HEK293 (cell line): Measurements from ENCODE around the gene ATP8A1.

Experiments
- CTCF ChIA-PET: fragments of 350-600 bp; formaldehyde crosslinking; extraction: SDS; loops from one replicate; lab custom pipeline; 2021; ENCODE audit warnings: antibody characterized with exemption; lab: Yijun Ruan, JAX
- POLR2A ChIA-PET: fragments of 300-600 bp; formaldehyde crosslinking; extraction: SDS; loops from one replicate; lab custom pipeline; 2020; ENCODE audit warnings: antibody characterized with exemption, inconsistent platforms; lab: Yijun Ruan, JAX
- H3K27ac ChIP-seq: fragments of 200-500 bp; sonication (Bioruptor generic); 2 replicates; pipeline ENCODE4 v1.5.1; 2014; ENCODE audit warnings: low read depth, low read length, control low read depth, inconsistent platforms; ENCODE audit errors: extremely low read depth
- H3K36me3 ChIP-seq, 2 experiments: fragments of 200-500 bp in 1 of 2; sonication (Bioruptor generic) in 1 of 2; 1 replicate in 1 of 2; 2 replicates in 1 of 2; pipeline ENCODE4 v1.5.1; 2014 to 2017; ENCODE audit warnings: inconsistent platforms in 2 of 2, low read length in 2 of 2; ENCODE audit not compliant: control insufficient read depth in 2 of 2, insufficient read depth in 1 of 2
- H3K4me1 ChIP-seq: fragments of 200-500 bp; sonication (Bioruptor generic); 2 replicates; pipeline ENCODE4 v1.5.1; 2014; ENCODE audit warnings: mild to moderate bottlenecking, low read length, inconsistent platforms; ENCODE audit not compliant: control insufficient read depth, insufficient read depth
- H3K4me3 ChIP-seq: 2 replicates; pipeline ENCODE4 v1.5.1; 2011; ENCODE audit warnings: low read depth, mild to moderate bottlenecking, control low read depth, low read length, moderate library complexity
- H3K9me3 ChIP-seq: fragments of 200-500 bp; sonication (Bioruptor generic); 2 replicates; pipeline ENCODE4 v1.5.1; 2014; ENCODE audit warnings: low read depth, low read length, inconsistent platforms; ENCODE audit not compliant: control insufficient read depth, insufficient read depth
- GLIS1 ChIP-seq: fragments of 450-650 bp; formaldehyde crosslinking; IDR thresholded peaks from 2 replicates; pipeline ENCODE4 v1.5.1; 2016; ENCODE audit warnings: missing biosample characterization, missing genetic modification characterization
- KLF10 ChIP-seq: fragments of 450-650 bp; IDR thresholded peaks from 2 replicates; pipeline ENCODE4 v1.5.1; 2018; ENCODE audit warnings: missing biosample characterization, mild to moderate bottlenecking, missing genetic modification characterization
- KLF9 ChIP-seq: fragments of 450-650 bp; formaldehyde crosslinking; IDR thresholded peaks from 2 replicates; pipeline ENCODE4 v1.5.1; 2016; ENCODE audit warnings: missing biosample characterization, missing genetic modification characterization, low read depth
- OSR2 ChIP-seq: fragments of 450-650 bp; formaldehyde crosslinking; IDR thresholded peaks from 2 replicates; pipeline ENCODE4 v1.5.1; 2016; ENCODE audit warnings: missing biosample characterization, missing genetic modification characterization
- ZEB2 ChIP-seq: fragments of 450-650 bp; formaldehyde crosslinking; IDR thresholded peaks from 2 replicates; pipeline ENCODE4 v1.5.1; 2016; ENCODE audit warnings: missing biosample characterization, missing genetic modification characterization
- ZFHX2 ChIP-seq: fragments of 450-650 bp; formaldehyde crosslinking; conservative IDR thresholded peaks from 2 replicates; pipeline ENCODE4 v1.5.1; 2016; ENCODE audit warnings: missing biosample characterization, missing genetic modification characterization
- ZNF114 ChIP-seq: fragments of 450-650 bp; formaldehyde crosslinking; IDR thresholded peaks from 2 replicates; pipeline ENCODE4 v1.5.0; 2017; ENCODE audit warnings: missing biosample characterization, missing genetic modification characterization
- ZNF248 ChIP-seq: fragments of 450-650 bp; formaldehyde crosslinking; IDR thresholded peaks from 2 replicates; pipeline ENCODE4 v1.5.1; 2017; ENCODE audit warnings: missing biosample characterization, missing genetic modification characterization
- ZNF394 ChIP-seq: fragments of 450-650 bp; formaldehyde crosslinking; IDR thresholded peaks from 2 replicates; pipeline ENCODE4 v1.5.1; 2016; ENCODE audit warnings: missing biosample characterization, missing genetic modification characterization, mild to moderate bottlenecking, moderate library complexity, borderline replicate concordance
- ZNF610 ChIP-seq: fragments of 450-650 bp; formaldehyde crosslinking; IDR thresholded peaks from 2 replicates; pipeline ENCODE4 v1.5.1; 2016; ENCODE audit warnings: missing biosample characterization, missing genetic modification characterization, borderline replicate concordance
- ZNF670 ChIP-seq: fragments of 450-650 bp; formaldehyde crosslinking; IDR thresholded peaks from 2 replicates; pipeline ENCODE4 v1.5.1; 2016; ENCODE audit warnings: missing biosample characterization, missing genetic modification characterization, low read depth
- ZNF776 ChIP-seq: fragments of 450-650 bp; formaldehyde crosslinking; IDR thresholded peaks from 2 replicates; pipeline ENCODE4 v1.5.0; 2017; ENCODE audit warnings: missing biosample characterization, missing genetic modification characterization, borderline replicate concordance
- ZXDB ChIP-seq: fragments of 450-650 bp; formaldehyde crosslinking; IDR thresholded peaks from 2 replicates; pipeline ENCODE4 v1.5.1; 2016; ENCODE audit warnings: missing biosample characterization, missing genetic modification characterization
- TF ChIP-seq, protein P1 (sequence below): fragments of 450-650 bp; formaldehyde crosslinking; IDR thresholded peaks from 2 replicates; pipeline ENCODE4 v1.5.1; 2016; ENCODE audit warnings: missing biosample characterization, missing genetic modification characterization
- TF ChIP-seq, protein P2 (sequence below): fragments of 450-650 bp; formaldehyde crosslinking; IDR thresholded peaks from 2 replicates; pipeline ENCODE4 v1.5.1; 2016; ENCODE audit warnings: missing biosample characterization, missing genetic modification characterization
- TF ChIP-seq, protein P3 (sequence below): fragments of 450-650 bp; formaldehyde crosslinking; IDR thresholded peaks from 2 replicates; pipeline ENCODE4 v1.5.1; 2016; ENCODE audit warnings: missing biosample characterization, missing genetic modification characterization
- TF ChIP-seq, protein P4 (sequence below): fragments of 450-650 bp; formaldehyde crosslinking; IDR thresholded peaks from 2 replicates; pipeline ENCODE4 v1.5.1; 2016; ENCODE audit warnings: missing biosample characterization, missing genetic modification characterization
- TF ChIP-seq, protein P5 (sequence below): fragments of 450-650 bp; formaldehyde crosslinking; IDR thresholded peaks from 2 replicates; pipeline ENCODE4; 2016; ENCODE audit warnings: missing biosample characterization, missing genetic modification characterization

ATP8A1 gene

DNA sequence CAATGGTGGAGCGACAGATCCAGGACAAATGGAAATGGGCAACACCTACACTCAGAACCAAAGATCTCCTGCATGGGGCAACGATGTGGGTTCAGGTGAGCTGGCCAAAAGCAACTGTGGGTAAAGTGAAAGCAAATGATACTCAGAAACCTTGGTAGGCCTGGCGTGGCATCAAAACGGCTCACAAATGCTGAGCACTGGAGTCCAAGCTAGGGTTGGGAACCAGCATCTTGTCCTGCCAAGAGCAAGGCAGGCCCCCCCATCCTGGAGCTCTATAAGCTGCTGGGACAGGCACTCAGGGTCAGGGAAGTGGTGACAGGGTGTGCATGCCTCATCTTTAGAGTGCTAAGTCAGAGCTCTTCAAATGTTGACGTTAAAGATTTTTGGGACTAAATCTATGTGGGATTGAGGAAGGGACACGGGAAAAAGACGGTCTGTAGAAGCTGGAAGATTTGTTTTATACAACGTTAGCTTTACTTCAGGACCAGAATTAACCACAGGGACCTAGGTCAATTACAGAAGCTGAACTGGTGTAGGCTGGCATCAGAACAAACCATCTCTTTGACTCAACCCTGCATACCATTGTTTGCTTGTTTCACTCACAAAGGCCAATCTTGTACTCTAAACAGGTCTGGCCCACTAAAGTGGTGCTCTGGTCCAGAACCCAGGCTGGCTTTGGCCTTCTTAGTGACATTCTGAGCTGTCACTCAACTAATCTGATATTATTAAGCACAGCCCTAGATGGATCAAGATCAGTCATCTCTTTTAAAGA, 10.7 kb downstream of the ATP8A1 start:
- ChIA-PET POLR2A (no interaction called here), CTCF (interaction anchor here (0.6 to 0.9 kb wide), 2 partner anchors 14 to 17 kb away, joined by 3 read pairs; no protein-coding TSS in a partner anchor)
- H3K4me3 ChIP-seq = no peak overlapping the region
- TF ChIP-seq KLF10 = no peak
- no peak for TF ChIP-seq ZNF114
- TF ChIP-seq, protein P1, sequence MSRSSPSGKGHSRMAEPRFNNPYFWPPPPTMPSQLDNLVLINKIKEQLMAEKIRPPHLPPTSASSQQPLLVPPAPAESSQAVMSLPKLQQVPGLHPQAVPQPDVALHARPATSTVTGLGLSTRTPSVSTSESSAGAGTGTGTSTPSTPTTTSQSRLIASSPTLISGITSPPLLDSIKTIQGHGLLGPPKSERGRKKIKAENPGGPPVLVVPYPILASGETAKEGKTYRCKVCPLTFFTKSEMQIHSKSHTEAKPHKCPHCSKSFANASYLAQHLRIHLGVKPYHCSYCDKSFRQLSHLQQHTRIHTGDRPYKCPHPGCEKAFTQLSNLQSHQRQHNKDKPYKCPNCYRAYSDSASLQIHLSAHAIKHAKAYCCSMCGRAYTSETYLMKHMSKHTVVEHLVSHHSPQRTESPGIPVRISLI (tag by site-specific recombination) = no peak
- TF ChIP-seq, protein P2, sequence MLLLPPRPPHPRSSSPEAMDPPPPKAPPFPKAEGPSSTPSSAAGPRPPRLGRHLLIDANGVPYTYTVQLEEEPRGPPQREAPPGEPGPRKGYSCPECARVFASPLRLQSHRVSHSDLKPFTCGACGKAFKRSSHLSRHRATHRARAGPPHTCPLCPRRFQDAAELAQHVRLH (tag by site-specific recombination) = no peak
- TF ChIP-seq ZFHX2 = no peak
- TF ChIP-seq ZXDB (tag by site-specific recombination) = no peak
- no peak overlapping the region for H3K27ac ChIP-seq
- no peaks in the 10 kb centered on the region for H3K9me3 ChIP-seq
- H3K4me1 ChIP-seq = peaks cover 5% of the 10 kb centered on the region; the same call in 1 of the 2 replicates
- H3K36me3 ChIP-seq = no peaks in the 10 kb centered on the region

DNA sequence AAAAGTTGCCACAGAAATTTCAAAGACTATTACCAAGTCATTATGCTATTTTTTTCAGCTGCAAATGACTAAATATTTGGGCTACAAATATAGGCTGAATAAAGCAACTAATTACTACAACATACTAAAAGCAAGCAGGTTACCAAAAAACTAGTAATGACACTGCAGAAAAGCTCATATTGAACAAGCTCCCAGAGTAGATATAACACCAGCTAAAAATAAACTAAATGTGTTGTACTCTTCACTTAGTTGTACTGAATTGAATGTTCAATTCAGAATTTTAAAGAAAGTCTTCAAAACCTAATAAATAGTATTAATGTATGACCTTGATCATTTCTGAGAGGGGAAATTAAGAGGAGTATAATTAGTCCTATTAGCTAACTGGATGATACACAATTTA, 12.0 kb downstream of the ATP8A1 start:
- ChIA-PET POLR2A (no interaction called here), CTCF (interaction anchor here (0.8 to 1.2 kb wide), 3 partner anchors 11 to 172 kb away, joined by 3 to 4 read pairs (median 3); no protein-coding TSS in a partner anchor)
- Histone ChIP-seq H3K4me3 (no peak overlapping the region), H3K36me3 (no peaks in the 10 kb centered on the region), H3K27ac (no peak overlapping the region), H3K9me3 (no peaks in the 10 kb centered on the region), H3K4me1 (peaks cover 8% of the 10 kb centered on the region)
- TF ChIP-seq ZEB2 (tag by site-specific recombination) (no peak), GLIS1 (tag by site-specific recombination) (no peak), ZNF394 (tag by site-specific recombination) (no peak), ZNF776 (tag by site-specific recombination) (no peak), ZNF610 (tag by site-specific recombination) (no peak), KLF9 (no peak), OSR2 (tag by site-specific recombination) (no peak), ZNF670 (tag by site-specific recombination) (no peak), ZNF248 (tag by site-specific recombination) (no peak)
- TF ChIP-seq, protein P3, sequence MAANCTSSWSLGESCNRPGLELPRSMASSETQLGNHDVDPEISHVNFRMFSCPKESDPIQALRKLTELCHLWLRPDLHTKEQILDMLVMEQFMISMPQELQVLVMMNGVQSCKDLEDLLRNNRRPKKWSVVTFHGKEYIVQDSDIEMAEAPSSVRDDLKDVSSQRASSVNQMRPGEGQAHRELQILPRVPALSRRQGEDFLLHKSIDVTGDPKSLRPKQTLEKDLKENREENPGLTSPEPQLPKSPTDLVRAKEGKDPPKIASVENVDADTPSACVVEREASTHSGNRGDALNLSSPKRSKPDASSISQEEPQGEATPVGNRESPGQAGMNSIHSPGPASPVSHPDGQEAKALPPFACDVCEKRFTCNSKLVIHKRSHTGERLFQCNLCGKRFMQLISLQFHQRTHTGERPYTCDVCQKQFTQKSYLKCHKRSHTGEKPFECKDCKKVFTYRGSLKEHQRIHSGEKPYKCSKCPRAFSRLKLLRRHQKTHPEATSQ (tag by site-specific recombination) = no peak
- TF ChIP-seq, protein P4, sequence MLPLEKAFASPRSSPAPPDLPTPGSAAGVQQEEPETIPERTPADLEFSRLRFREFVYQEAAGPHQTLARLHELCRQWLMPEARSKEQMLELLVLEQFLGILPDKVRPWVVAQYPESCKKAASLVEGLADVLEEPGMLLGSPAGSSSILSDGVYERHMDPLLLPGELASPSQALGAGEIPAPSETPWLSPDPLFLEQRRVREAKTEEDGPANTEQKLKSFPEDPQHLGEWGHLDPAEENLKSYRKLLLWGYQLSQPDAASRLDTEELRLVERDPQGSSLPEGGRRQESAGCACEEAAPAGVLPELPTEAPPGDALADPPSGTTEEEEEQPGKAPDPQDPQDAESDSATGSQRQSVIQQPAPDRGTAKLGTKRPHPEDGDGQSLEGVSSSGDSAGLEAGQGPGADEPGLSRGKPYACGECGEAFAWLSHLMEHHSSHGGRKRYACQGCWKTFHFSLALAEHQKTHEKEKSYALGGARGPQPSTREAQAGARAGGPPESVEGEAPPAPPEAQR (tag by site-specific recombination) = no peak
- TF ChIP-seq, protein P5, sequence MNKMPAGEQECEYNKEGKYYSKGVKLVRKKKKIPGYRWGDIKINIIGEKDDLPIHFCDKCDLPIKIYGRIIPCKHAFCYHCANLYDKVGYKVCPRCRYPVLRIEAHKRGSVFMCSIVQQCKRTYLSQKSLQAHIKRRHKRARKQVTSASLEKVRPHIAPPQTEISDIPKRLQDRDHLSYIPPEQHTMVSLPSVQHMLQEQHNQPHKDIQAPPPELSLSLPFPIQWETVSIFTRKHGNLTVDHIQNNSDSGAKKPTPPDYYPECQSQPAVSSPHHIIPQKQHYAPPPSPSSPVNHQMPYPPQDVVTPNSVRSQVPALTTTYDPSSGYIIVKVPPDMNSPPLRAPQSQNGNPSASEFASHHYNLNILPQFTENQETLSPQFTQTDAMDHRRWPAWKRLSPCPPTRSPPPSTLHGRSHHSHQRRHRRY = no peak
